Mammary epithelial cell (primary cell): ENCODE data around the gene P4HA2.

Experiments used
- EZH2 ChIP-seq: IDR thresholded peaks from 2 replicates; pipeline ENCODE4 v1.6.1; 2012; ENCODE audit warnings: low read length, inconsistent platforms, borderline replicate concordance
- TF ChIP-seq, protein P1 (sequence below), 2 donors: IDR thresholded peaks in 1 of 2; conservative IDR thresholded peaks in 1 of 2; 2 replicates each; pipeline ENCODE4 v1.5.1; 2011 to 2012; ENCODE audit warnings: inconsistent platforms in 2 of 2, low read length in 2 of 2, mild to moderate bottlenecking in 2 of 2, control low read depth in 1 of 2, low read depth in 1 of 2; ENCODE audit not compliant: insufficient read depth in 1 of 2; ENCODE audit errors: extremely low read depth in 1 of 2

DNA sequence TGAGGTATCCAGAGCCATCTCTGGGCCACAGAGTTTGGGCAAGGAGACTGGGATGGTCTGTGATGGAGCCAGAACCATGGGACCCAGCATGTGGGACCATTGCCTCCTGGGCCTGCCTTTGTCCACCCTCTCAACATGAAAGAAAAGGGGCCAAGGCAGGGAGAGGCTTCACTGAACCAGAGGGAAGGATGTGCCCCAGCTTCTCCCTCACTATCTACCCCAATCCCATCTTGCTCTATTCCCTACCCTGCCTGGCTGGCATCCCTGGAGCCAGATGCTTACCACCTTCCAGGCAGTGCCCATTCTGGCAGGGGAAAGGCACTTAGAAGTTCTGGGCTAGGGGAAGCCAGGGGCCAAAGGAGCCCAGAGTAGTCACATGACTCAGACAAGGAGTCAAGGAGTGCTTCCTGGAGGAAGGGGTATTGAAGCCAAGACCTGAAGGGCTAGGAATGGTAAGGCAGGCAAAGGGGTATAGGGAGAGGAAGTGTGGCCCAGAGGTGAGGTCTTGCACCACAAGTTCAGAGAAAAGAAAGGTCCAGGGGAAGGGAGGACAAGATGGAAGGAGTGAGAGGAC is 39.6 kb upstream of the P4HA2 start:
- TF ChIP-seq, protein P1, sequence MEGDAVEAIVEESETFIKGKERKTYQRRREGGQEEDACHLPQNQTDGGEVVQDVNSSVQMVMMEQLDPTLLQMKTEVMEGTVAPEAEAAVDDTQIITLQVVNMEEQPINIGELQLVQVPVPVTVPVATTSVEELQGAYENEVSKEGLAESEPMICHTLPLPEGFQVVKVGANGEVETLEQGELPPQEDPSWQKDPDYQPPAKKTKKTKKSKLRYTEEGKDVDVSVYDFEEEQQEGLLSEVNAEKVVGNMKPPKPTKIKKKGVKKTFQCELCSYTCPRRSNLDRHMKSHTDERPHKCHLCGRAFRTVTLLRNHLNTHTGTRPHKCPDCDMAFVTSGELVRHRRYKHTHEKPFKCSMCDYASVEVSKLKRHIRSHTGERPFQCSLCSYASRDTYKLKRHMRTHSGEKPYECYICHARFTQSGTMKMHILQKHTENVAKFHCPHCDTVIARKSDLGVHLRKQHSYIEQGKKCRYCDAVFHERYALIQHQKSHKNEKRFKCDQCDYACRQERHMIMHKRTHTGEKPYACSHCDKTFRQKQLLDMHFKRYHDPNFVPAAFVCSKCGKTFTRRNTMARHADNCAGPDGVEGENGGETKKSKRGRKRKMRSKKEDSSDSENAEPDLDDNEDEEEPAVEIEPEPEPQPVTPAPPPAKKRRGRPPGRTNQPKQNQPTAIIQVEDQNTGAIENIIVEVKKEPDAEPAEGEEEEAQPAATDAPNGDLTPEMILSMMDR (conservative IDR thresholded peaks at IDR 0.05 in 1 of 2, IDR thresholded peaks at IDR 0.05 in 1 of 2; ENCODE audit: extremely low read depth in 1 of 2, insufficient read depth in 1 of 2, low read depth in 1 of 2, low read length in 2 of 2), result no peak
- no peak for TF ChIP-seq EZH2
